Heart right ventricle (tissue), 16 donors: ENCODE measurements around the gene MED26. TPM values are rescaled to one million over a fixed set of nuclear protein-coding genes. Genes with fewer than 3 reads are reported as not detected.

ENCODE experiments used
- ATAC-seq, 8 donors: fragments of 200-7000 bp; cut with Tn5 transposase; one replicate each; pipeline ENCODE4 v1.9.1; 2020; ENCODE audit warnings: mild to moderate bottlenecking in 8 of 8, moderate library complexity in 8 of 8, moderate number of reproducible peaks in 1 of 8
- DNase-seq, 2 donors: peaks; one replicate each; pipeline ENCODE4 v3.0.0-alpha.2; 2020
- H3K27ac ChIP-seq, 10 donors: fragments of 200-600 bp; sonication (generic) in 2 of 10; one replicate each; pipeline versions ENCODE4 v1.5.0 to v1.8.0; 2020 to 2022; ENCODE audit warnings: mild to moderate bottlenecking in 3 of 10
- H3K27me3 ChIP-seq, 7 donors: fragments of 200-600 bp; one replicate each; pipeline ENCODE4 v1.8.0; 2021 to 2022; ENCODE audit warnings: mild to moderate bottlenecking in 2 of 7
- H3K36me3 ChIP-seq, 9 donors: fragments of 200-600 bp; sonication (generic) in 1 of 9; one replicate each; pipeline versions ENCODE4 v1.5.0 to v1.8.0; 2020 to 2022; ENCODE audit warnings: mild to moderate bottlenecking in 2 of 9
- H3K4me1 ChIP-seq, 9 donors: fragments of 200-600 bp; sonication (generic) in 1 of 9; one replicate each; pipeline versions ENCODE4 v1.5.0 to v1.8.0; 2020 to 2022; ENCODE audit warnings: mild to moderate bottlenecking in 4 of 9
- H3K4me3 ChIP-seq, 10 donors: fragments of 200-600 bp; sonication (generic) in 2 of 10; one replicate each; pipeline versions ENCODE4 v1.5.0 to v1.8.0; 2020 to 2022; ENCODE audit warnings: mild to moderate bottlenecking in 7 of 10, moderate library complexity in 2 of 10
- H3K9me3 ChIP-seq, 11 donors: fragments of 200-600 bp in 10 of 11; sonication (generic) in 2 of 11; one replicate each; pipeline versions ENCODE4 v1.5.0 to v1.8.0; 2013 to 2022; ENCODE audit warnings: mild to moderate bottlenecking in 2 of 11, control low read depth in 1 of 11, moderate library complexity in 1 of 11
- CTCF ChIP-seq, 9 donors: fragments of 200-600 bp; sonication (generic) in 2 of 9; IDR thresholded peaks; one replicate each; pipeline versions ENCODE4 v1.5.0 to v1.8.0; 2021 to 2022; ENCODE audit warnings: antibody characterized with exemption in 9 of 9, mild to moderate bottlenecking in 5 of 9, moderate library complexity in 1 of 9
- WGBS, 2 donors: extraction: QIAGEN DNeasy Blood & Tissue Kit; methylation state at CpG; one replicate each; pipeline ENCODE4 v1.1.7; 2013; ENCODE audit warnings: inconsistent platforms in 1 of 2; 5-methylcytosine and 5-hydroxymethylcytosine counted together
- intact Hi-C, 10 donors: fragments of 100-400 bp; cut with DNase I; formaldehyde crosslinking; loops; one replicate each; pipeline versions ENCODE4 v1.11.1 to v1.14.2; 2022
- polyA plus RNA-seq, 2 donors: library from polyadenylated mRNA; stranded (reverse); fragments of 200-250 nt; gene quantifications; one replicate each; pipeline ENCODE4 v1.2.3, GENCODE V29; 2013
- total RNA-seq, 10 donors: library from RNA; stranded (reverse); fragmentation: NEBNext Ultra II Directional in 3 of 10; extraction: Animal tissue kit (Norgen Biotek cat#: 25700) in 3 of 10; gene quantifications; one replicate each; pipeline versions ENCODE4 v1.2.1 to v1.2.4, GENCODE V29; 2021 to 2023
- donor health status: Arrhythmogenic right ventricular cardiomyopathy.
- donor health status: ischemic (EF 13 %, LVEDD 7.1; RV severe dilation, severe dysfunction).
- donor health status: healthy with polysubstance abuse.
- donor health status: DM: no; HTN: yes; CAD: no.
- donor health status: DM: no; HTN: no; CAD: no.
- donor health status: ischemic (EF 25% LVEDD 6.9; RV normal size, moderate dysfunction).
- donor health status: ischemic (EF 25% LVEDD 5.7; RV mildly dilated, moderate dysfunction).
- donor health status: healthy.
- donor health status: DM: yes; HTN: yes; CAD: no.
- donor health status: Ischemic cardiomyopathy.
- donor health status: ischemic (EF 35%, LVEDD 5.7; RV mildly dilated, moderate dysfunction).
- donor health status: nonischemic (EF 11% LVEDD 7.7; RV severe dilation, severe dysfunction).
- donor health status: DM: yes; HTN: yes; CAD: no.
- donor health status: PGD.
- donor health status: ischemic (EF 29% LVEDD 5.4; RV normal size, mild dysfunction).
- donor health status: nonischemic (EF 23%, LVEDD 6.1; RV moderate dilation, normal function).

MED26 gene
- total and polyA plus RNA-seq, 12 donors, result 3.3 to 6.9 (median 4.6) TPM

- Histone ChIP-seq H3K4me1 (peaks cover 0 to 58% (median 48%) of the 10 kb centered on the region in 9 donors), H3K9me3 (no peaks in the 10 kb centered on the region), H3K36me3 (peaks cover 0 to 52% (median 15%) of the 10 kb centered on the region in 9 donors), H3K4me3 (peak overlapping the region; percentile 56 to 99 (median 96)), H3K27ac (peak overlapping the region; percentile 48 to 99 (median 90)), H3K27me3 (no peaks in the 10 kb centered on the region)
- DNase-seq (peak in 1 of 2 donors; percentile 32), ATAC-seq (no peak)
- 1 to 20% methylated on average over 2 to 38 of the region's 38 CpGs for WGBS, 2 donors
- intact Hi-C loops, result loop anchor here (2.0 to 10.0 kb wide), 5 partner anchors 33 to 56 kb away; partner anchors contain the start of genes SLC35E1 (in 9 of the 10), SMIM7 (in 2 of the 10) and TMEM38A (in 2 of the 10)
- no peak for TF ChIP-seq CTCF (IDR thresholded peaks at IDR 0.05)
Observed at GRCh38 chr19:16627928-16628182, 149 bp downstream of the MED26 start.

GRCh38 chr19:16627193-16627927 is 644 bp downstream of the MED26 start:
- peaks cover 0 to 47% (median 11%) of the 10 kb centered on the region in 9 donors for H3K36me3 ChIP-seq
- peak overlapping the region; percentile 56 to 99 (median 96) for H3K4me3 ChIP-seq
- intact Hi-C loops, result loop anchor here (5.0 to 10.0 kb wide), 4 partner anchors 35 to 55 kb away; partner anchors contain the start of gene SLC35E1 (in 9 of the 10)
- TF ChIP-seq CTCF (IDR thresholded peaks at IDR 0.05), result no peak
- no peaks in the 10 kb centered on the region for H3K9me3 ChIP-seq
- DNase-seq (peak in 1 of 2 donors; percentile 7), ATAC-seq (peak in 1 of 8 donors; percentile 18)
- H3K4me1 ChIP-seq, result peaks cover 0 to 63% (median 48%) of the 10 kb centered on the region in 9 donors
- peak overlapping the region; percentile 48 to 99 (median 90) for H3K27ac ChIP-seq
- no peaks in the 10 kb centered on the region for H3K27me3 ChIP-seq
- WGBS, 2 donors, result 0% methylated on average over 52 of the region's 52 CpGs

- Histone ChIP-seq H3K9me3 (no peaks in the 10 kb centered on the region), H3K27me3 (no peaks in the 10 kb centered on the region), H3K36me3 (peaks cover 0 to 42% (median 11%) of the 10 kb centered on the region in 9 donors), H3K4me1 (peaks cover 0 to 69% (median 52%) of the 10 kb centered on the region in 9 donors), H3K27ac (peak overlapping the region in 7 of 10 donors; percentile 77 to 99 (median 98)), H3K4me3 (peak overlapping the region; percentile 56 to 99 (median 96))
- DNase-seq (no peak), ATAC-seq (no peak)
- 6% methylated on average over 12 of the region's 12 CpGs for WGBS, 2 donors
- intact Hi-C loops, result loop anchor here (5.0 to 10.0 kb wide), 4 partner anchors 34 to 54 kb away; partner anchors contain the start of gene SLC35E1 (in 9 of the 10)
- no peak for TF ChIP-seq CTCF (IDR thresholded peaks at IDR 0.05)
Observed at GRCh38 chr19:16626796-16627192, 1.2 kb downstream of the MED26 start.

- Histone ChIP-seq H3K27ac (peak overlapping the region in 4 of 10 donors; percentile 17 to 58 (median 28)), H3K27me3 (no peaks in the 10 kb centered on the region), H3K9me3 (no peaks in the 10 kb centered on the region), H3K4me3 (peak overlapping the region in 1 of 10 donors; percentile 6), H3K36me3 (peaks cover 0 to 28% (median 0%) of the 10 kb centered on the region in 9 donors), H3K4me1 (peaks cover 0 to 83% (median 62%) of the 10 kb centered on the region in 9 donors)
- TF ChIP-seq CTCF (IDR thresholded peaks at IDR 0.05), result no peak
- intact Hi-C loops, result loop anchor here (5.0 to 10.0 kb wide), 4 partner anchors 33 to 53 kb away; partner anchors contain the start of gene SLC35E1 (in 9 of the 10)
- WGBS, 2 donors, result 67 to 75% methylated on average over 16 of the region's 16 CpGs
- ATAC-seq, result no peak
- DNase-seq, result no peak
Observed at GRCh38 chr19:16625163-16625958, 2.6 kb downstream of the MED26 start.
